Bronchial epithelial cell (primary cell): ENCODE measurements around the gene UTP4. TPM values are rescaled to one million over a fixed set of nuclear protein-coding genes. Genes with fewer than 3 reads are reported as not detected.

Experiments used
- DNase-seq: peaks from one replicate; pipeline ENCODE4 v3.0.0-alpha.2; 2010; ENCODE audit warnings: low read depth
- FAIRE-seq: peaks from 2 replicates; lab custom pipeline; 2011; peaks lifted over from hg19 to GRCh38; lab: Jason Lieb, UNC
- H3K27me3 ChIP-seq: 2 replicates; pipeline ENCODE4 v1.5.1; 2011; ENCODE audit warnings: low read length; ENCODE audit not compliant: control insufficient read depth, insufficient read depth
- H3K36me3 ChIP-seq: 2 replicates; pipeline ENCODE4 v1.5.1; 2011; ENCODE audit warnings: low read length; ENCODE audit not compliant: control insufficient read depth, insufficient read depth
- H3K4me3 ChIP-seq: 2 replicates; pipeline ENCODE4 v1.5.1; 2011; ENCODE audit warnings: mild to moderate bottlenecking, low read depth, low read length, control low read depth
- total RNA-seq: library from RNA; depleted of rRNA; stranded (reverse); fragments of >200 nt; gene quantifications from 2 replicates; pipeline ENCODE4 v1.2.1, GENCODE V29; 2014
- TF ChIP-seq, protein P1 (sequence below): IDR thresholded peaks from 2 replicates; pipeline ENCODE4 v1.5.1; 2011; ENCODE audit warnings: mild to moderate bottlenecking, moderate library complexity, low read length, control low read depth, inconsistent platforms; ENCODE audit not compliant: insufficient read depth, severe bottlenecking

UTP4 gene
- total RNA-seq, 1 donor from 2014 or later: 21.9 TPM

DNA sequence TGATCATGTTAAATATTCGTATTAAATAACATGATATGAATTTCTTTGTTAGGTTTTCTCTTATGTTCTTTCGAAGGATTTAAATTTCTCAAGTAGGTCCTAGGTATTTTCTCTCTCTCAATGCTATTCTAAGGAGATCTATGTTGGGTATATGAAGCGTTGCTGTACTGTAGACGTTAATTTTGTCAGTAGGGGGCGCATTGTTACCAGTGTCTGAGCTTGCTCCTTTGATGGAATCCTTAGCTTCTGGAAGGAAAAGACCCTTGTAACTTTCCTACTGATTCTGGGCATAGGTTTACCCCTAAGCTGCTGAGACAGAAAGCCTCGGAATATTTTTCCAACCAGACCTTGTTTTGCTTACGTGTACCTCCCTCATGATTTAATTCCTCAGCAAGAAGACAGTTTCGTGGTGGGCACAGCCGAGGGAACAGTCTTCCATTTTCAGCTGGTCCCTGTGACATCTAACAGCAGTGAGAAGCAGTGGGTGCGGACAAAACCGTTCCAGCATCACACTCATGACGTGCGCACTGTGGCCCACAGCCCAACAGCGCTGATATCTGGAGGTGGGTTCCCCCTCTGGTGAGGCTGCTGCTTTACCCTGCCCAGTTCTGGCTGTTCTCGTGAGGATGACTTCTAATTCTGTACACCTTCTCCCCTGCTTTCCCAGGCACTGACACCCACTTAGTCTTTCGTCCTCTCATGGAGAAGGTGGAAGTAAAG is 17.9 kb downstream of the UTP4 start:
- peak; percentile 65 for DNase-seq
- Histone ChIP-seq H3K36me3 (peaks cover 17% of the 10 kb centered on the region), H3K4me3 (no peak overlapping the region), H3K27me3 (no peaks in the 10 kb centered on the region)
- no peak for FAIRE-seq
- TF ChIP-seq, protein P1, sequence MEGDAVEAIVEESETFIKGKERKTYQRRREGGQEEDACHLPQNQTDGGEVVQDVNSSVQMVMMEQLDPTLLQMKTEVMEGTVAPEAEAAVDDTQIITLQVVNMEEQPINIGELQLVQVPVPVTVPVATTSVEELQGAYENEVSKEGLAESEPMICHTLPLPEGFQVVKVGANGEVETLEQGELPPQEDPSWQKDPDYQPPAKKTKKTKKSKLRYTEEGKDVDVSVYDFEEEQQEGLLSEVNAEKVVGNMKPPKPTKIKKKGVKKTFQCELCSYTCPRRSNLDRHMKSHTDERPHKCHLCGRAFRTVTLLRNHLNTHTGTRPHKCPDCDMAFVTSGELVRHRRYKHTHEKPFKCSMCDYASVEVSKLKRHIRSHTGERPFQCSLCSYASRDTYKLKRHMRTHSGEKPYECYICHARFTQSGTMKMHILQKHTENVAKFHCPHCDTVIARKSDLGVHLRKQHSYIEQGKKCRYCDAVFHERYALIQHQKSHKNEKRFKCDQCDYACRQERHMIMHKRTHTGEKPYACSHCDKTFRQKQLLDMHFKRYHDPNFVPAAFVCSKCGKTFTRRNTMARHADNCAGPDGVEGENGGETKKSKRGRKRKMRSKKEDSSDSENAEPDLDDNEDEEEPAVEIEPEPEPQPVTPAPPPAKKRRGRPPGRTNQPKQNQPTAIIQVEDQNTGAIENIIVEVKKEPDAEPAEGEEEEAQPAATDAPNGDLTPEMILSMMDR: peak; percentile 74

DNA sequence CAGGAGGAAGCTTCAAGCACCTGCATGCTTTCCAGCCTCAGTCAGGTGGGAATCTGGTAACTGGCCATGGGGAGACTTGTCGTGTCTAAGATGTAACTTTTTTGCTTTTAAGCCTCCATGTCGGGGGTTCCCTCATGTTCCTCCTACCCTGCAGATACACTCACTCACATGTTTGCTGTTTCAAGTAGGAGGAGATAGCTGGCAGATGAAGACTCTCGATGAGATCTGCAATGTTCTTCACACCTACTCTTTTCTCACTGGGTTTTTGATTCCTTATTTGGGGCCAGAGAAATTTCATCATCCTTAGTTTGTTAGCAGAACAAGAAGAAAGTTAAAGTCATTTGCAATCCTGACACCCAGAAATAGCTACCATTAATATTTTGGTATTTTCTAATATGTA is 24.7 kb downstream of the UTP4 start:
- TF ChIP-seq, protein P1: no peak
- DNase-seq: no peak
- H3K4me3 ChIP-seq: no peak overlapping the region
- H3K36me3 ChIP-seq: peaks cover 24% of the 10 kb centered on the region
- no peak for FAIRE-seq
- H3K27me3 ChIP-seq: no peaks in the 10 kb centered on the region

DNA sequence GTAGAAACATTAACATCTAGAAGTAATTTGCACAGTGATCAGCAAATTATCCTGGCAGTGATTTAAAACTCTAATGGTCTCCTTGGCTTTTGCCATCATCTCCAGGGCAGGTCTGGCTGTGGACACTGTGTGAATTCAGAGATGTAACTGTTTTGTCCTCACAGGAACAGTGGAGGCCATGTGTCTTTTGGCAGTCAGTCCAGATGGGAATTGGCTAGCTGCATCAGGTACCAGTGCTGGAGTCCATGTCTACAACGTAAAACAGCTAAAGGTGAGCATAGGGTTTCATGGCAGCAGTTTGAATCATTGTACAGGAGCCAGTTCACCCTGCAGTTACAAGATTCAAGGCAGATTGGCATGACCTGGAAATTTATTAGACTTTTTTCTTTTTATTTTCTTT is 27.7 kb downstream of the UTP4 start:
- DNase-seq: no peak
- TF ChIP-seq, protein P1: no peak
- H3K36me3 ChIP-seq: peaks cover 22% of the 10 kb centered on the region
- H3K4me3 ChIP-seq: no peak overlapping the region
- no peaks in the 10 kb centered on the region for H3K27me3 ChIP-seq
- FAIRE-seq: no peak

DNA sequence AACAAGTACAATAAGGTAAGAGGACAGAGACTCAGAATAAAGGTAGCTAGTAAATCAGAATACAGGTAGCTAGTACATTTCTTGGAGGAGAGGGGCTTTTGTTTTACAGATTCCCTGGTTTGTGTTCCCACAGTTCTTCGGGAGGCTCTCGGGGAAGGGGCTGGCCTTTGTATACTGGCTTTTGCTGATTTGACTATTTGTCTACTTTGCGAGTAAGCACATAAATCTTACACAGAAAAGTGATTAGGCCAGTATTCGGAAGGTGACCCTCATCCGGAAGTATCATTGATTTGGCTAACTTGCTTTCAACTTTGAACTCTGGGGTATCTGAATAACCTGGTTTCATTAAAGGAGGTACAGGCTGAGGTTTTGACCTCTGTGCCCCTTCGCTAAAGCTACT is 33.1 kb downstream of the UTP4 start:
- TF ChIP-seq, protein P1: no peak
- H3K27me3 ChIP-seq: no peaks in the 10 kb centered on the region
- no peak overlapping the region for H3K4me3 ChIP-seq
- peaks cover 18% of the 10 kb centered on the region for H3K36me3 ChIP-seq
- no peak for FAIRE-seq
- no peak for DNase-seq

DNA sequence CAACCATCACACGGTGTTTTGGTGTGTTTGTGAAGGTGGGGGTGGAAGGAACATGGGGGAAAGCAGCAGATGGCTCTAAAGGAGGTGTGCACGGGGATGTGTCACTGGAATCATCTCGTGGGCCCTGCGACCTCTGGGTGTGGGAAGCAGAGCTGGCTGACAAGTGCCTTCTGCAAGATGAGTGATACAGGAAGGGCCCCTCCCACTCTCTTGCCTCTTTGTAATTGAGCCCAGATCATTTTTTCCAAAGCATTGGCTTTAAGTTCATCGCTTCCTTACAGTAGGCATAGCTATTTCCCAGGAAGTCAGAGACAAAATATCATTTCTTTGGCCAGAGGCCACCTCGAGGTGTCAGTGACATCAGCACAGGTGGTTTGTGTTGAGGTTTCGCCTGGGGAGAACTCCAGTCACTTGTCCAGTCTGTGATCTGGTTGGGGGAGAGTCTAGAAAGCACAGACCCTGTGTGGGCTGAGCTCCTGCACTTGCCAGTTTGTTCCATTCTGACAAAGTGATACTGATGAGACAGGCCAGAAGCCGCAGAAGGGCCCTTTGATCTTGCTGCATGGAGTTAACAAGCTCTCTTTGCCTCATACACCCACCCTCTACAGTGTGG is 33.9 kb downstream of the UTP4 start:
- Histone ChIP-seq H3K4me3 (no peak overlapping the region), H3K27me3 (no peaks in the 10 kb centered on the region), H3K36me3 (peaks cover 15% of the 10 kb centered on the region)
- TF ChIP-seq, protein P1: no peak
- DNase-seq: peak; percentile 10
- FAIRE-seq: no peak
